GM12874 (cell line): ENCODE results near the gene COG8.
A peak's percentile ranks its signal among the peaks of the same experiment; 100 is the strongest.

Source experiments
- TF ChIP-seq, protein P1 (sequence below): IDR thresholded peaks from 2 replicates; pipeline ENCODE4 v1.5.1; 2011; ENCODE audit warnings: low read depth, mild to moderate bottlenecking, control low read depth, low read length, moderate library complexity; ENCODE audit not compliant: insufficient read depth

Gene COG8

DNA sequence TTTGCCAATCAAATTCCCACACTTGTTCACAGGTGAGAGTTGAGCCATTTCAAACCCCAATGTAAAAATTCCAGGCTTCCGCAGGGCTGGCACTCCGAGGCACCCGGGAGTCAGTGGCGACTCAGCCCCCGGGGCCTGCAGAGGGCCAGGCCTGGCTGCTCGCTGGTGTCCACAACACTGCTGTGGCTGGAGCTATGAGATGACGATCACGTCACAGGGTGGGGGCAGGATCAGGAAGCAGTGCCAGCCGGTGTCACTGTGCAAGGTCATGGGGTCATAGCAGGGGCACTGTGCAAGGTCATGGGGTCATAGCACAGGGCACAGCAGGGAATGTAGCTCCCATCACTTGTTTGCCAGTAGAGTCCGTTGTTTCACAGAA is 20.5 kb downstream of the COG8 start:
- TF ChIP-seq, protein P1, sequence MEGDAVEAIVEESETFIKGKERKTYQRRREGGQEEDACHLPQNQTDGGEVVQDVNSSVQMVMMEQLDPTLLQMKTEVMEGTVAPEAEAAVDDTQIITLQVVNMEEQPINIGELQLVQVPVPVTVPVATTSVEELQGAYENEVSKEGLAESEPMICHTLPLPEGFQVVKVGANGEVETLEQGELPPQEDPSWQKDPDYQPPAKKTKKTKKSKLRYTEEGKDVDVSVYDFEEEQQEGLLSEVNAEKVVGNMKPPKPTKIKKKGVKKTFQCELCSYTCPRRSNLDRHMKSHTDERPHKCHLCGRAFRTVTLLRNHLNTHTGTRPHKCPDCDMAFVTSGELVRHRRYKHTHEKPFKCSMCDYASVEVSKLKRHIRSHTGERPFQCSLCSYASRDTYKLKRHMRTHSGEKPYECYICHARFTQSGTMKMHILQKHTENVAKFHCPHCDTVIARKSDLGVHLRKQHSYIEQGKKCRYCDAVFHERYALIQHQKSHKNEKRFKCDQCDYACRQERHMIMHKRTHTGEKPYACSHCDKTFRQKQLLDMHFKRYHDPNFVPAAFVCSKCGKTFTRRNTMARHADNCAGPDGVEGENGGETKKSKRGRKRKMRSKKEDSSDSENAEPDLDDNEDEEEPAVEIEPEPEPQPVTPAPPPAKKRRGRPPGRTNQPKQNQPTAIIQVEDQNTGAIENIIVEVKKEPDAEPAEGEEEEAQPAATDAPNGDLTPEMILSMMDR = no peak

DNA sequence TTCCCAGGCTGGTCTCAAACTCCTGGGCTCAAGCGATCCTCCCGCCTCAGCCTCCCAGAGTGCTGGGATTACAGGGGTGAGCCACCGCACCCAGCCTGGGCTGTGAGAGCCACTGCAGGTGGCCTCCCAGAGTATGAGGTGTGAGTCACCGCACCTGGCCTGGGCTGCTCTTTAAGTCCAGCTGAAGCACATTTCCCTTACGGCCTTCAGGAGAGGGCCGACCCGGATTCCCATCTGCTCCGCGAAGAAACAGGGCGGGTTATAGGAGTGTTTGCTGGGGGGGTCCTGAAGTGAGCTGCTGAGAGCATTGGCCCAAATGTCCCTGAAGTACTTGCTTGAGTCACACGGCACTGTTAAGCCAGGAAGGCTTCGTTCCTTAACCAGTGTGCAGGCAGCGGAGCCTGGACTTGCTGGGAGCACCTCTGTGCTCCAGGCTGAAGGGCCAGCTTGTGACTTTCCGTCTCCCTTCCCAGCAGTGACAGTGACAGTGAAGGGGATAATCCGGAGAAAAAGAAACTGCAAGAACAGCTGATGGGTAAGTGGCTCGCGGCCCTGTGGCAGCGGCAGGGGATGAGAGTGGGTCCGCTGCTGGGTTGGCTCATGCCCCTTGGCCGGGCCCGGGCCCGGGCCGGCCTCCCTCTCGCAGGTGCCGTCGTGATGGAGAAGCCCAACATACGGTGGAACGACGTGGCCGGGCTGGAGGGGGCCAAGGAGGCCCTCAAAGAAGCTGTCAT is 21.0 kb downstream of the COG8 start:
- TF ChIP-seq, protein P1 = no peak

DNA sequence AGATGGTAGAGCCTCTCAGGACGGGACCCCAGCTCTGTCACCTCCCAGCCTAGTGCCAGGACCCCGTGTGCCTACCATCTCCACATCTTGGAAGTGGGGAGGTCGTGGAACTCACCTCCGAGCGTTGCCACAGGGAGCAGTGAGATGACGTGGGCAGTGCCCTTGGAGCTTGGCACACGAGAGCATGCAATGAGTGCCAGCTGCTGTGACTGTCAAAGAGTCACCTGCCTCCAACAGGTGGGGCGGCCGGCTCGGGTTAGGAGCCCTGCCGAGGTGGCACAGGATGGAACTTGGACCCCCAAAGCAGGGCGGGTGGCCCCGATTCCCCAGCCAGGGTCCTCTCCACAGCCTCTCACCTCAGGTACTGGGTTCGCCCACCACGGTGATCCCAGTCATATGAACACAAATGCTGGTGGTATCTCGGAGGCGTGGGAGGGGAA is 22.7 kb downstream of the COG8 start:
- TF ChIP-seq, protein P1 = no peak

DNA sequence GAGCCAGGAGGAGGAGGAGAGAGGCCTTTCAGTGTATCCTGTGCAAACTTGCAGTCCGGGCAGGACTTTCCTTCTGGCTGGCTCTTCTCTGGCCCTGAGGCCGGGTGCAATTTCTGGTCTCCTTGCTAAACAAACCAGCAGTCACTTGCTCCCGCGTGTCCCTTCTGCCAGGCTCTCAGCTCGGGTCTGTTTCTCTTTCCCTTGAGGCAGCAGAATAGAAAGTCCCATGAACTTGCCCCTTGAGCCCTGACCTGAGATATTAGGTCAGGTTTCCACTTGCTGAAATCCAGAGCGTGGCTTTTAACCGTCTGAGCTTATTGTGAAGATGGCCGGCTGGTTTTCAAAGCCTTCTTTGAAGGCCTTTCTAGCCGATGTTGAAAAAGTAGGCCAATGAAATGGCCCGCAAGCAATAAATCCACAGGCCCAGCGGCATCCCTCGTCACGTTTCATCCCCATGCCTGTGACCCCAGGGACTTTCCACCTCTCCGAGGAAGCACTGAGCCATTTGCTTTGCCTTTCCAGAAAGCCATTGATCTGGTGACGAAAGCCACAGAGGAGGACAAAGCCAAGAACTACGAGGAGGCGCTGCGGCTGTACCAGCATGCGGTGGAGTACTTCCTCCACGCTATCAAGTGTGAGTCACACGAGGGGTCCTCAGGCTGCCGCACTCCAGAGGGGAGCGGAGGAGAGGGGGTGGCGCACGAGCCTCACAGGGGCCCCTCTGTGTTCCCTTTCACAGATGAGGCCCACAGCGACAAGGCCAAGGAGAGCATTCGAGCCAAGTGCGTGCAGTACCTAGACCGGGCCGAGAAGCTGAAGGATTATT is 23.7 kb downstream of the COG8 start:
- TF ChIP-seq, protein P1 = no peak

DNA sequence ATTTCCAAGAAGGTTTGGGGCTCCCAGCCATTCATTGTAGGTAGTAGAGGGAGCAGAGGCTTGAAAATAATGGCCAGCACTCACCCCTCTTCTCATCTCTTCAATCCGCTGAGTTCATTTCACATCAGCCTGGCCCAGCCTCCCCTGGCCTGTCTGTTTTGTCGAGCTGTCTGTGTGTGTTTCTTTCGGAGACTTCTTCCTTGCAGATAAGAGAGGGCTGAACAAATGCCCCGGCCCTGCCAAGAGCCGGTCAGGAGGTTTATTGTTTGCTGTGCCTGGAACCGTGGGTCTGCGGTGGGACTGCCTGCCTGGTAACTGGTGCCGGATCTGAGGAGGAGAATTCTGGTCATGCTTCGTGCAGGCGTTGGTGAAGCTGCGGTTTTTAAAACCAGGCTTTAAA is 24.8 kb downstream of the COG8 start:
- TF ChIP-seq, protein P1 = no peak

DNA sequence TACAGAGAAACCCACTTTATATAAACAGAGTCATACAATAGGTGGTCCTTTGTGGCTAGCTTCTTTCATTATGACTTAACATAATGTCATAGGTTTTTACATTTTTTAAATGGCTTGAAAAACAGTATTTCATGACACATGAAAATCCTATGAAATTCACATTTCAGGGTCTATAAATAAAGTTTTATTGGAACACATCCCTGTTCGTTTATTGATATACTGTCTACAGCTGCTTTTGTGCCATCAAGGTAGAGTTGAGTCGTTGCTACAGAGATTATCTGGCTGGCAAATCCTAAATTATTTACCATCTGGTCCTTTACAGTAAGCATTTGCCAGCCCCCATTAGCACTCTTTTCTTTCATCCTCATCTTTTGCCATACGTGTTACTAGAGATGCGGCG is 25.9 kb downstream of the COG8 start:
- TF ChIP-seq, protein P1 = no peak

DNA sequence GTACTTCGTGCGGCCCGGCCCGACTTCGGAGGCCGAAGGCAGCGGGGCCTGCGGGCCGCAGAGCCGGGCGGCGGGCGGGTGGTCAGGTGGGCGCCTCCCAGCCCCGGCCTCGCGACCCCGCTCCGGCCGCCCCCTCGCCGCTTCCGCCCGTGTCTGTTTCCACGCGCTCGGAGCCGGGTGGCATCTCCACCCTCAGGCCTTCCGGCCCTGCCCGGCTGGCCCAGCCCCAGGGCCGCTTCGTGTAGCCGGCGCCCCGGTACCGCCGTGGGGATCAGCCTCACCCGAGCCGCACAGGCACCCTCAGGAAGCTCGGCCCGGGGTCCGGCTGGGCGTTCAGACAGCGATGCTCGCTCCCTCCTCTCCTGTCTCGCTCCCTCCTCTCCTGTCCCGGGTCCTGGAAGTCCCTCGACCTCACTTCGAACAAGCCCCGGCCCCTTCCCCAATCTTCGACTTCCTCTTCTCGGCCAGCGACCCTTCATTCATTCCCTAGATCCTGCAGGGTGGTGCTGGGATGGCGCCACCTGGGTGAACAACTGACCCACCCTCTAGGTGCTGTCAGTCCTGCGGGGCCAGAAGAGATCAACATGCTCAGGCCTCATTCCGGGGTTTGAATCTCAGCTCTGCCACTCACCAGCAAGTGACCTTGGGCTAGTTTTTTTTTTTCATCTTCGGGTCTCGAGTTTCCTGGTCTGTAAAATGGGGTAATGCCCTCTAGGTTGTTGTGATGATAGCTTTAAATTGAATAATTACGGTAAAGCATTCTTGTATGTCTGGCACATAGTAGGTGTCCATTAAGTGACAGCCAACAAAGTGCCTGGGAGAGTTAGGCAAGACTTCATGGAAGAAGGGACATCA is 27.6 kb downstream of the COG8 start:
- TF ChIP-seq, protein P1 = 0 out of 2 replicates have a peak, but pooled peaks have one; percentile 21
